Neural progenitor cell (in vitro differentiated cells): ENCODE results near the gene KRTAP3-3. TPM values are rescaled to one million over a fixed set of nuclear protein-coding genes. Genes with fewer than 3 reads are reported as not detected.

Experiments
- DNase-seq: peaks from one replicate; pipeline ENCODE4 v3.0.0-alpha.2; 2016; ENCODE audit warnings: low spot score
- H2AFZ ChIP-seq: fragments of 200-600 bp; sonication (generic); replicated peaks from 2 replicates; pipeline ENCODE4 v1.6.1; 2016; ENCODE audit warnings: antibody characterized with exemption
- H3F3A ChIP-seq: fragments of 200-600 bp; sonication (generic); 2 replicates; pipeline ENCODE4 v1.6.1; 2016; ENCODE audit warnings: antibody characterized with exemption, low read depth
- H3K27ac ChIP-seq: fragments of 200-600 bp; sonication (generic); 2 replicates; pipeline ENCODE4 v1.5.1; 2016; ENCODE audit warnings: mild to moderate bottlenecking
- H3K27me3 ChIP-seq: fragments of 200-600 bp; sonication (generic); 2 replicates; pipeline ENCODE4 v1.6.1; 2016; ENCODE audit warnings: mild to moderate bottlenecking, moderate library complexity
- H3K36me3 ChIP-seq: fragments of 200-600 bp; sonication (generic); 2 replicates; pipeline ENCODE4 v1.5.1; 2016
- H3K4me1 ChIP-seq: fragments of 200-600 bp; sonication (generic); 2 replicates; pipeline ENCODE4 v1.6.1; 2016; ENCODE audit warnings: mixed run types
- H3K4me2 ChIP-seq: fragments of 200-600 bp; sonication (generic); 2 replicates; pipeline ENCODE4 v1.6.1; 2016
- H3K4me3 ChIP-seq: fragments of 200-600 bp; sonication (generic); 2 replicates; pipeline ENCODE4 v1.5.1; 2016
- H3K79me2 ChIP-seq: fragments of 200-600 bp; sonication (generic); 2 replicates; pipeline ENCODE4 v1.6.1; 2016; ENCODE audit warnings: low read depth
- H3K9ac ChIP-seq: fragments of 200-600 bp; sonication (generic); 2 replicates; pipeline ENCODE4 v1.6.1; 2016
- H3K9me3 ChIP-seq: fragments of 200-600 bp; sonication (generic); 2 replicates; pipeline ENCODE4 v1.5.1; 2016; ENCODE audit warnings: low read depth
- H4K20me1 ChIP-seq: fragments of 200-600 bp; sonication (generic); 2 replicates; pipeline ENCODE4 v1.6.1; 2016; ENCODE audit warnings: low read depth
- H3K27ac Mint-ChIP-seq: 3 replicates; pipeline ENCODE4 v1.8.0; 2021; ENCODE audit warnings: mixed read lengths
- H3K27me3 Mint-ChIP-seq: 2 replicates; pipeline ENCODE4 v1.8.0; 2022; ENCODE audit warnings: low read depth, mild to moderate bottlenecking, inconsistent platforms, moderate library complexity, mixed read lengths; ENCODE audit not compliant: insufficient read depth
- H3K36me3 Mint-ChIP-seq: 3 replicates; pipeline ENCODE4 v1.8.0; 2021; ENCODE audit warnings: mixed read lengths
- H3K4me1 Mint-ChIP-seq: 3 replicates; pipeline ENCODE4 v1.8.0; 2021; ENCODE audit warnings: mixed read lengths
- H3K4me3 Mint-ChIP-seq: 3 replicates; pipeline ENCODE4 v1.8.0; 2021; ENCODE audit warnings: mild to moderate bottlenecking, moderate library complexity, mixed read lengths
- H3K9me3 Mint-ChIP-seq: 3 replicates; pipeline ENCODE4 v1.8.0; 2020; ENCODE audit warnings: mixed read lengths
- EZH2 ChIP-seq: fragments of 200-600 bp; sonication (generic); IDR thresholded peaks from 2 replicates; pipeline ENCODE4 v1.6.1; 2017; ENCODE audit warnings: antibody characterized with exemption, mild to moderate bottlenecking, moderate library complexity
- EZH2phosphoT487 ChIP-seq: fragments of 200-600 bp; sonication (generic); IDR thresholded peaks from 2 replicates; pipeline ENCODE4 v1.6.1; 2017; ENCODE audit warnings: antibody characterized with exemption
- total RNA-seq: library from RNA; depleted of rRNA; stranded (reverse); fragments of >200 nt; gene quantifications from 2 replicates; pipeline ENCODE4 v1.2.3, GENCODE V29; 2015; ENCODE audit warnings: low replicate concordance
- TF ChIP-seq, protein P1 (sequence below): fragments of 200-600 bp; sonication (generic); IDR thresholded peaks from 2 replicates; pipeline ENCODE4 v1.5.1; 2017; ENCODE audit warnings: antibody characterized with exemption, mild to moderate bottlenecking

The KRTAP3-3 gene
- total RNA-seq, 1 donor from 2014 or later: not detected

DNA sequence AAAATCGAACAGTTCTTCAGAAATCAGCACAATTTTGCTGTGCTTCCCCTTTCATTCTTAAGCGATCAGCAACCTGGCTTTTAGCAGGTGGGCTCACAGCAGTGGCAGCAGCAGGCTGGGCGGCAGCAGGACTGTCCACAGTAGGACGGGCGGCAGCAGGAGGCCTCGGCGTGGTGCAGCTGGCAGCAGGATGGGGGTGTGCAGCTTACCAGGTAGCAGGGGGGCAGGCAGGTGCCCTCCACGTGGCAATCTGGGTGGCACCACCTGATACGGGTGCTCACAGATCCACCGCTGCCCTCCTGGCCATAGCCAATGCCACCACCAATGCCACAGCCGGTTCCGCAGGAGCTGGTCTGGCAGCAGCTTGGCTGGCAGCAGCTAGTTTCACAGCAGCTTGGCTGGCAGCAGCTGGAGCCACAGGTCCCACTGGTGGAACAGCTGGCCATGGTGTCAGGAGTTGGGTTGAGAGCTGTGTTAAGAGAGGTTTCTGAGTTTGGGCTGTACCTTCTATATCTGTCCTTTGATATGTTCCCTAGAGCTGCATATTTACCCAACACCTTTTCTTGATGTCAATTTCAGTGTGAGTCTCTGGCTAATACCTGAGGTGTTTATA is 35.8 kb upstream of the KRTAP3-3 start, which contains the start of gene KRTAP1-4:
Gene KRTAP1-4, minus strand, starts transcription at position 563 of the 613 bp plus-strand sequence. Its CDS starts 117 bp downstream, at position 446.
- Mint-ChIP-seq H3K9me3 (no peaks in the 10 kb centered on the region), H3K27me3 (peaks cover 2% of the 10 kb centered on the region), H3K36me3 (no peaks in the 10 kb centered on the region), H3K27ac (no peak within 1 kb of the TSS), H3K4me1 (no peaks in the 10 kb centered on the region), H3K4me3 (no peak within 1 kb of the TSS)
- no peak for DNase-seq
- Histone ChIP-seq H4K20me1 (no peaks in the 10 kb centered on the region), H3K4me2 (no peak within 1 kb of the TSS), H3K9ac (no peak within 1 kb of the TSS), H3K4me1 (no peaks in the 10 kb centered on the region), H3K36me3 (no peaks in the 10 kb centered on the region), H3K4me3 (no peak within 1 kb of the TSS), H3K27me3 (no peaks in the 10 kb centered on the region), H2AFZ (no peak within 1 kb of the TSS), H3K79me2 (no peaks in the 10 kb centered on the region), H3K27ac (no peak within 1 kb of the TSS), H3F3A (no peaks in the 10 kb centered on the region), H3K9me3 (no peaks in the 10 kb centered on the region)
- TF ChIP-seq, protein P1, sequence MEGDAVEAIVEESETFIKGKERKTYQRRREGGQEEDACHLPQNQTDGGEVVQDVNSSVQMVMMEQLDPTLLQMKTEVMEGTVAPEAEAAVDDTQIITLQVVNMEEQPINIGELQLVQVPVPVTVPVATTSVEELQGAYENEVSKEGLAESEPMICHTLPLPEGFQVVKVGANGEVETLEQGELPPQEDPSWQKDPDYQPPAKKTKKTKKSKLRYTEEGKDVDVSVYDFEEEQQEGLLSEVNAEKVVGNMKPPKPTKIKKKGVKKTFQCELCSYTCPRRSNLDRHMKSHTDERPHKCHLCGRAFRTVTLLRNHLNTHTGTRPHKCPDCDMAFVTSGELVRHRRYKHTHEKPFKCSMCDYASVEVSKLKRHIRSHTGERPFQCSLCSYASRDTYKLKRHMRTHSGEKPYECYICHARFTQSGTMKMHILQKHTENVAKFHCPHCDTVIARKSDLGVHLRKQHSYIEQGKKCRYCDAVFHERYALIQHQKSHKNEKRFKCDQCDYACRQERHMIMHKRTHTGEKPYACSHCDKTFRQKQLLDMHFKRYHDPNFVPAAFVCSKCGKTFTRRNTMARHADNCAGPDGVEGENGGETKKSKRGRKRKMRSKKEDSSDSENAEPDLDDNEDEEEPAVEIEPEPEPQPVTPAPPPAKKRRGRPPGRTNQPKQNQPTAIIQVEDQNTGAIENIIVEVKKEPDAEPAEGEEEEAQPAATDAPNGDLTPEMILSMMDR: no peak
- TF ChIP-seq EZH2phosphoT487: no peak
- TF ChIP-seq EZH2: no peak

DNA sequence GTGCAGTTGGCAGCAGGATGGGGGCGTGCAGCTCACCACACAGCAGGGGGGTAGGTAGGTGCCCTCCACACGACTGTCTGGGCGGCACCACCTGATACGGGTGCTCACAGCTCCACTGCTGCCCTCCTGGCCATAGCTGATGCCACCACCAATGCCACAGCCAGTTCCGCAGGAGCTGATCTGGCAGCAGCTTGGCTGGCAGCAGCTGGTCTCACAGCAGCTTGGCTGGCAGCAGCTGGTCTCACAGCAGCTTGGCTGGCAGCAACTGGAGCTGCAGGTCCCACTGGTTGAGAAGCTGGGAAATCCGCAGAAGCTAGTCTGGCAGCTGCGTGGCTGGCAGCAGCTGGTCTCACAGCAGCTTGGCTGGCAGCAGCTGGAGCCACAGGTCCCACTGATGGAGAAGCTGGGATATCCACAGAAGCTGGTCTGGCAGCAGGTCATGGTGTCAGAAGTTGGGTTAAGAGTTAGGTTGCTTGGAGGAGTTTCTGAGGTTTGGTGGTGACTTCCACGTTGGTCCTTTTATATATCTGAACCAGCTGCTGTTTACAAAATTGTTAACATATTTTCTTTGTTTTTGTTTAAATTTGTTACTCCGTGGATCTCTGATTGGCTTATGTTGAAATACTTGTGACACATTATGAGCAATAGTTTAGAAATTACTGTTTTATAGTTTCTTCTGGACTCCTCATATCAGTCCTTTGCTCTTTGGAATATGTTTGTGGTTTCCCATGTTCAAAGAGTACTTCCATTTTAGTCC is 32.9 kb upstream of the KRTAP3-3 start, which contains the start of gene KRTAP1-5:
Gene KRTAP1-5, minus strand, starts transcription at position 494 of the 757 bp plus-strand sequence. Its CDS starts 53 bp downstream, at position 441.
- Mint-ChIP-seq H3K27me3 (no peaks in the 10 kb centered on the region), H3K4me3 (no peak within 1 kb of the TSS), H3K36me3 (no peaks in the 10 kb centered on the region), H3K27ac (no peak within 1 kb of the TSS), H3K9me3 (no peaks in the 10 kb centered on the region), H3K4me1 (no peaks in the 10 kb centered on the region)
- Histone ChIP-seq H3K4me1 (no peaks in the 10 kb centered on the region), H3K4me2 (no peak within 1 kb of the TSS), H3F3A (no peaks in the 10 kb centered on the region), H3K9ac (no peak within 1 kb of the TSS), H3K79me2 (no peaks in the 10 kb centered on the region), H3K27me3 (no peaks in the 10 kb centered on the region), H3K36me3 (no peaks in the 10 kb centered on the region), H3K27ac (no peak within 1 kb of the TSS), H4K20me1 (no peaks in the 10 kb centered on the region), H3K4me3 (no peak within 1 kb of the TSS), H2AFZ (no peak within 1 kb of the TSS), H3K9me3 (no peaks in the 10 kb centered on the region)
- no peak for DNase-seq
- TF ChIP-seq, protein P1: no peak
- TF ChIP-seq EZH2phosphoT487 (no peak), EZH2 (no peak)

DNA sequence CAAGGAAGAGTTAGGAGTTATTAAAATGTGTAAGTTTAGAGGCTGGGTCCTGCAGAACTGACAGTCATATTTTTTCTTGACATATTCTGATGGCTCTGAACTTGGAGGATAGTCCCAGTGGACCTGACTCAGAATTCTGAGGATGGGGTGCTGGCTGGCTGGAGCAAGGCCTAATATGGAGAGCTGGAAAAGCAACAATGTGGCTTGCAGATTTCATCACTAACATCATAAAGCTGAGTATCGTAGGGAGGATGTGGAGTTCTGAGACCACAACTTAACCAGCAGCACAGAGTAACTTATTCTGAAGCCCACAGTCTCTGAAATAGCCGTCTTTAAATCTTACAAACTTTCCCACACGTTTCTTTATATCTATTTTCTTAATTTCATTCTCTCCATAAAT is 30.7 kb upstream of the KRTAP3-3 start:
- TF ChIP-seq EZH2phosphoT487 (no peak), EZH2 (no peak)
- TF ChIP-seq, protein P1: no peak
- Mint-ChIP-seq H3K27me3 (no peaks in the 10 kb centered on the region), H3K9me3 (no peaks in the 10 kb centered on the region), H3K4me3 (no peak overlapping the region), H3K36me3 (no peaks in the 10 kb centered on the region), H3K27ac (no peak overlapping the region), H3K4me1 (no peaks in the 10 kb centered on the region)
- no peaks in the 10 kb centered on the region for H3K27me3 ChIP-seq
- H2AFZ ChIP-seq: no peak overlapping the region
- no peaks in the 10 kb centered on the region for H4K20me1 ChIP-seq
- H3K4me3 ChIP-seq: no peak overlapping the region
- no peak for DNase-seq
- no peaks in the 10 kb centered on the region for H3K4me1 ChIP-seq
- no peaks in the 10 kb centered on the region for H3K36me3 ChIP-seq
- H3K9me3 ChIP-seq: no peaks in the 10 kb centered on the region
- no peak overlapping the region for H3K4me2 ChIP-seq
- H3K27ac ChIP-seq: no peak overlapping the region
- no peaks in the 10 kb centered on the region for H3F3A ChIP-seq
- H3K79me2 ChIP-seq: no peaks in the 10 kb centered on the region
- H3K9ac ChIP-seq: no peak overlapping the region
